NCI-H1417 treated with DMSO at 0.1 percent for 48 hours (cell line): Measurements from ENCODE around the gene GRAMD4.
A peak's percentile ranks its signal among the peaks of the same experiment; 100 is the strongest.

Source experiments
- DNase-seq: peaks from one replicate; lab custom pipeline; 2025; lab: John Stamatoyannopoulos, UW

Gene GRAMD4, protein sequence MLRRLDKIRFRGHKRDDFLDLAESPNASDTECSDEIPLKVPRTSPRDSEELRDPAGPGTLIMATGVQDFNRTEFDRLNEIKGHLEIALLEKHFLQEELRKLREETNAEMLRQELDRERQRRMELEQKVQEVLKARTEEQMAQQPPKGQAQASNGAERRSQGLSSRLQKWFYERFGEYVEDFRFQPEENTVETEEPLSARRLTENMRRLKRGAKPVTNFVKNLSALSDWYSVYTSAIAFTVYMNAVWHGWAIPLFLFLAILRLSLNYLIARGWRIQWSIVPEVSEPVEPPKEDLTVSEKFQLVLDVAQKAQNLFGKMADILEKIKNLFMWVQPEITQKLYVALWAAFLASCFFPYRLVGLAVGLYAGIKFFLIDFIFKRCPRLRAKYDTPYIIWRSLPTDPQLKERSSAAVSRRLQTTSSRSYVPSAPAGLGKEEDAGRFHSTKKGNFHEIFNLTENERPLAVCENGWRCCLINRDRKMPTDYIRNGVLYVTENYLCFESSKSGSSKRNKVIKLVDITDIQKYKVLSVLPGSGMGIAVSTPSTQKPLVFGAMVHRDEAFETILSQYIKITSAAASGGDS

GRCh38 chr22:46619830-46620501, at the start of gene GRAMD4:
Gene GRAMD4 (plus strand): TSS chr22:46620386. CDS start chr22:46626800, 6,414 bp downstream.
- DNase-seq: no peak

GRCh38 chr22:46571642-46572250, 48.4 kb upstream of the GRAMD4 start:
- no peak for DNase-seq

GRCh38 chr22:46572911-46573780, 47.0 kb upstream of the GRAMD4 start:
- DNase-seq: no peak

DNA sequence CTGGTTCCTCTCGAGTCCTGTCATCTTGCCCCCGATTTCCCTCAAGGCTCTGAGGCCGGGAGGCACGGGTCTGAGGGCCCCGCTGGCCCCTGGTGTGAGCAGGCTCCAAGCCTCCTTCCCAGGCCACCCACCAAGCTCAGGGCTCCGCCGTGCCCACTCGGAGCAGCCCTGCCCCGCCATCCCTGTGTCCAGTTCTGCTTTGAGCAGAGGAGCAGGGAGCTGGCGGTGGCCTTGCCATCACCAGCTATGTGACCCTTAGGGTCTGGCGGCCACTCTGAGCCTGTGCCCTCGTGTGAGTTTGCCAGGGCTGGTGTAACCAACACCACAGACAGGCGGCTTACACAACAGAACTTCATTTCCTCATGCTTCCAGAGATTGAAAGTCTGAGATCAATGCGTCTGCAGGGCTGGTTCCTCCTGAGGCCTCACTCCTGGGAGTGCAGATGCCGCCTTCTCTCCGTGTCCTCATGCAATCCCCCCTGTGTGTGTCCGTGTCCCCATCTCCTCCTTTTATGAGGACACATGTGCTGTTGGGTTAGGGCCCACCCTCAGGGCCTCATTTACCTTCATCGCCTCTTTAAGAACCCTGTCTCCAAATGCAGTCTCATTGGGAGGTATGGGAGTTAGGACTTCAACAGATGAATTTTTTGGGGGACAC, 46.3 kb upstream of the GRAMD4 start:
- DNase-seq: no peak

DNA sequence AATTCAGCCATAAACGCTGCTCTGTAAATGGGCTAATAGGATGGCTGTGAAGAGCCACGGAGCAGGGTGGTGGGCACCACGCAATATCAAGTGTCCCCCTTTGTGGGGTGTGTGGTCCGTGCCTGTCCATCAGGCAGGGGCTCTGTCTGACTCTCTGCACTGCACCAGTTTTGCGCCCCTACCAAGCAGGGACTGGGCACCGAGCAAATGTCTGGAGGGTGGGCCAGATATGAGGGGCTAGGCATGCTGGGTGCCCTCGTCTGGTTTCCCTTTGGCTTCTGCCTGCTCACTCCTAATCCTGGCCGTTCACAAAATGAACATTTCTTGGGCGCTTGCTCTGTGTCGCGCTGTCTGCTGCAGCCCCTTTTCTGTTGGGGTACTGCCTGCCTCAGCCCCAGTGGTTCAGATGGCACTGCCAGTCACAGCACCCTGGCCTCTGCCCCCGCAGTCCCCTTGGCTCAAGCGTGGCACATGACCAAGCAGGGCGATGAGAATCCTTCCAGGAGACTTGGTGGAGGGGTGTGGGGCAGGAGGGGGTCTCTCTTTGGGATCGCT, 45.7 kb upstream of the GRAMD4 start:
- DNase-seq: no peak

GRCh38 chr22:46574993-46575910, 44.9 kb upstream of the GRAMD4 start:
- no peak for DNase-seq

DNA sequence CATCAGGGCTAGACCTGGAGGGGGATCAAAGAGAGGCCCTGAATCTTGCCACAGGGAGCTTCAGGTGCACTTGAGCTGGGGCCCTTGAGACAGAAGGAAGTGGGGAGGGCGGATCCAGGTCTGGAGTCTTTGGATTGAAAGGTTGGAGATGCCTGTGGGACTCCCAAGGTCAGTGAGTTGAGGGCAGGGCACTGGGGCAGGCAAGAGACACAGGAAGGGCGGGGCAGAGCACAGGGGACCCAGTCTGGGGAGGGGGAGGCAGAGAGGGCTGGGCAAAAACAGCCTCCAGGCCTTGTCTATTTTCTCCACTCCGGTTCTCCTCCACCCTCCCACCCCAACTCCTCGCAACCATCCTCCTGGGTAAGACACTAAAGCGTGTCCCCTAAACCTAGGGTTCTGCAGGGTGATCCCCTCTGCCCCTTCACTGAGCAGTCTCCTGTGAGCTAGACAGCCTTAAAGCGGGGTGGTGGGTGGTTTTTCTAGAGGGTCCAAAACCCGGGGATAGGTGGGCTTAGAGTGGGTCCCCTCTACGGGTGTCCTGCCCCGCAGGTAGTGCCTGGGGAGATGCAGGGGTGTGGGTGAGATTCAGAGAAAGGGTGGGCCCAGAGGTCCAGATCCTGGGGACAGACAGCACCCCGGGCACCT, 44.2 kb upstream of the GRAMD4 start:
- DNase-seq: no peak

- DNase-seq: no peak
Measured at GRCh38 chr22:46576556-46577367, 43.4 kb upstream of the GRAMD4 start.

GRCh38 chr22:46577368-46578249, 42.6 kb upstream of the GRAMD4 start:
- DNase-seq: no peak

- DNase-seq: no peak
Measured at GRCh38 chr22:46578251-46578823, 41.8 kb upstream of the GRAMD4 start.

- no peak for DNase-seq
Measured at GRCh38 chr22:46578824-46579561, 41.2 kb upstream of the GRAMD4 start.

DNA sequence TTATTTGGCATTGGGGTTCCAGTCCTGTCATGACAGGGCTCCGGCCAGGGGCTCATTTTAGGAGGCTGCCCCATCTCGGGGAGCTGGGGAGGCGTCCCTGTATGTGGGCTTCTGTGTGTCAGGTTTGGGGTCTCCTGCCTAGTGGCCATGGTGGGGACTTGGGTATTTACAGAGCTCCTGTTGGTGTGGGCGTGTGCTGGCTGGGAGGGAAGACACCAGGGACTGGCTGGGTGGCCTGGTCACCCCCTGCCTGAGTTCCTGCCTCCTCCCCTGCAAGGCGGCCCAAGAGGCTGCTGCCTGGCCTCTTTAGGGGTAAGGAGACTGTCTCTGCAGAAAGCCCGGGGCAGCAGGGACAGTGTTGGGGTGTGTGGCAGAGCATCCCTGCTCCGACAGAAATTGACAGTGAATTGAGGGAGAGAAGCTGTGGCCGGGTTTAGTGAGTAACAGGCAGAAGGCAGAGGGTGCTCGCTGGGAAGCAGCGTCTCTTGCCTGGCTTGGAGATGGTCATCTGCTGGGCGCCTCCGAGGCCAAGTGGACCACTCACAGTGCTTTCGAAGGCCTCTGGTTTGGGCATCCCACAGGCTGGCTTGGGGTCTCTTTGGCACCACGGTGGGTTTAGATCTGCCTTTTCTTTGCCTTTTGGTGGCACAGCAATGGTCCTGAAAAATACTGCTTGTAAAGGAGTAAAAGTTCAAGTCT, 40.3 kb upstream of the GRAMD4 start:
- no peak for DNase-seq

DNA sequence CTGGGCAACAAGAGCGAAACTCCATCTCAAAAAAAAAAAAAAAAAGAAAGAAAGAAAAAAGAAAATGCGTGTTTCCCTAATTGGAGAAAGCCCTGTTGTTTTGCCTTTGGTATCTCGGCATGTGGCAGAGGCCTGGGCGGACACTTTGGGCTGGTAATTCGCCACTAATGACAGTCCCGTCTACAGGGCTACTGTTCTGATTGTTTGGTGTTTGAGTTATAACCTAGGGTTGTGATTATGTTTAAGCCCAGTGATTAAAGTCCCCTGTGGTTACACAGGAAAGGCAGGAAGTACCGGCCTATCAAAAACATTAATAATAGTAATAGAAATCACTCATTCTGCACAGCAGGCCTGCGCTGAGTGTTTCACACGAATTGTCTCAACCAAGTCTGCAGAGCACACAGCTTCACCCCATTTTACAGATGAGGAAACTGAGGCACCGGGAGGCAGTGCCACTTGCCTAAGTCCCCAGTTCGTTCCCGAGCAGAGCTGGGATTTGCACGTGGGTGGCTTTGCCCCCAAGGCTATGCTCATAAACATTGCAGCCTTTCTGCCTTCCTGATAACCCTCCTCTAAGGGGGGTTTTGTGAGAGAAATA, 39.1 kb upstream of the GRAMD4 start:
- DNase-seq: peak; percentile 34

DNA sequence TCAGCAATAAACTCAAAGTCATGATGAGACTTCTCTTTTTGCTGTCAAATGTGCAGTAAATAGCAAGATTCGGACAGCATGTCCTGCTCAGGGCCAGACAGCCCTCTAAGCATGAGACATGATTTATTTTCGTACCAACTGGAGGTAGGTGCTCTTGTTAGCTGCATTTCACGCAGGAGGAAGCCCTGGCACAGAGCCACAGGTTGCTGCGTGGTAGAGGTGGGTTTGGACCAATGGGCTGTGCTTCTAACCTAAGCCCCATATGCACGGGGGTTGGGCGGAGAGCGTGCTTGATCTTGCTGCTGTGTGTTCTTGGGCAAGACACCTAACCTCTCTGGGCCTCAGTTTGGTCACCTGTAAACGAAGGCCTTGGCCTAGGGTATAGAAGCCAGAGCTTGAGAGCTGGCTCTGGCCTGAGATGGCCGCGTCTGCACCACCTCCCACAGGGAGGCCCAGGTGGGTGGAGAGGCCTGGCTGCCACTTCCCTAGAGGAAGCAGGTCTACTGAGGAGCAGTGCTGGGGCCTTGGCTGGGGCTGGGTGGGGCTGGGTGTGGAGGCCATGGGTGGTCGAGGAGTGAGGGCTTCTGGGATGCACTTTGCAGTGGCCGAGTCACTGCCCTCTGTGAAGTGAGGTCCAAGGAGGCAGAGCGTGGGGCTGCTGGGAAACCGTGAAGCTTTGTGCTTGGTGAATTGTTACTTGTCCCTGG, 38.5 kb upstream of the GRAMD4 start:
- DNase-seq: no peak
